Measurements from ENCODE around the gene COPE.

The COPE gene

DNA sequence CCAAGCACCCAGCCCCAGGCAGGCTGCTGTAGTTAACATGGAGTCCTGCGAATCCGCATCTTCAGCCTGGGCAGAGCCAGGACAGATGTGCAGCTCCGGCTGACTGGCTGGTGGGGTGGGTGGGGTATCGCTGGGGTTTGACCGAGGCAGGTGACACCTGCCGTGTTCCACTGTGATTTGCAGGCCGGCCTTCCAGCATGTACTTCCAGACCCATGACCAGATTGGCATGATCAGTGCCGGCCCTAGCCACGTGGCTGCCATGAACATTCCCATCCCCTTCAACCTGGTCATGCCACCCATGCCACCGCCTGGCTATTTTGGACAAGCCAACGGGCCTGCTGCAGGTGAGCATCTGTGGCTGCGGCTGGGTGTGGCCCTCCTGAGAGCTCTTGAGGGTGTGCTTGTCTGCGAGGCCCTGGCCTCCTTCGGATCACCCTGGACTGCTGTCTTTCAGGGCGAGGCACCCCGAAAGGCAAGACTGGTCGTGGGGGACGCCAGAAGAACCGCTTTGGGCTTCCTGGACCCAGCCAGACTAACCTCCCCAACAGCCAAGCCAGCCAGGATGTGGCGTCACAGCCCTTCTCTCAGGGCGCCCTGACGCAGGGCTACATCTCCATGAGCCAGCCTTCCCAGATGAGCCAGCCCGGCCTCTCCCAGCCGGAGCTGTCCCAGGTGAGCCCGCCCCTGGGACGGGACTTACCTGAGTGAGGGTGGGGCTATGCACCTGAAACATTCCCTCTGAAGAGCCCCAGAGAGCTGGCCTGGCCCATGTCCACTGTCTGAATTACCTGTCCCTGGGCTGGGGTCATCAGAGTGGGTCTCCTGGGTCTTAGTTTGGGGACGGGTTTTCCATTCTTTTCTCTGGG, 53.8 kb downstream of the COPE start:
- DNase-seq, result no peak

DNA sequence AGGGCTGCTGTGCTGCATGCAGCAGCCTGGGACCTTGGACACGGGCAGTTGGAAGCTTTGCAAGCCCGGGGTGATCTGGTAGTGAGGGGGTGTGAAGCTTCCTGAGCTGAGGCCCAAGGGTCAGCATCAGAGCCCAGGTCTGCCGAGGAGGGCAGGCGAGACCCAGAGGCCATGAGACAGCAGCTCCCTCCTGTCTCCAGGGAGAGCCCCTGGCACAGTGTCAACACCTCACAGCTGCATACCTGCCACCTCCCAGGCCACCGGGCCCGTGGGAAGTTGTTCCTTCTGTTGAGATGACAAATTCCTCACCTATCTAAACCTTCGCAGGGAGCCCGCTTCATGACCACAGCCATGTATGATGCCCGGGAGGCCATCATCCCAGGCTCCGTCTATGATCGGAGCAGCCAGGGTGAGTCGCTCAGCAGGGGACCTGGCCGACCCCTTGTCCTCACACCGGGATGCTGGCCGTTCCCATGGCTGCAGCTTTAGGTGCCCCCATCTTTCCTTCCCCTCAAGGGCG, 55.3 kb downstream of the COPE start:
- no peak for DNase-seq

DNA sequence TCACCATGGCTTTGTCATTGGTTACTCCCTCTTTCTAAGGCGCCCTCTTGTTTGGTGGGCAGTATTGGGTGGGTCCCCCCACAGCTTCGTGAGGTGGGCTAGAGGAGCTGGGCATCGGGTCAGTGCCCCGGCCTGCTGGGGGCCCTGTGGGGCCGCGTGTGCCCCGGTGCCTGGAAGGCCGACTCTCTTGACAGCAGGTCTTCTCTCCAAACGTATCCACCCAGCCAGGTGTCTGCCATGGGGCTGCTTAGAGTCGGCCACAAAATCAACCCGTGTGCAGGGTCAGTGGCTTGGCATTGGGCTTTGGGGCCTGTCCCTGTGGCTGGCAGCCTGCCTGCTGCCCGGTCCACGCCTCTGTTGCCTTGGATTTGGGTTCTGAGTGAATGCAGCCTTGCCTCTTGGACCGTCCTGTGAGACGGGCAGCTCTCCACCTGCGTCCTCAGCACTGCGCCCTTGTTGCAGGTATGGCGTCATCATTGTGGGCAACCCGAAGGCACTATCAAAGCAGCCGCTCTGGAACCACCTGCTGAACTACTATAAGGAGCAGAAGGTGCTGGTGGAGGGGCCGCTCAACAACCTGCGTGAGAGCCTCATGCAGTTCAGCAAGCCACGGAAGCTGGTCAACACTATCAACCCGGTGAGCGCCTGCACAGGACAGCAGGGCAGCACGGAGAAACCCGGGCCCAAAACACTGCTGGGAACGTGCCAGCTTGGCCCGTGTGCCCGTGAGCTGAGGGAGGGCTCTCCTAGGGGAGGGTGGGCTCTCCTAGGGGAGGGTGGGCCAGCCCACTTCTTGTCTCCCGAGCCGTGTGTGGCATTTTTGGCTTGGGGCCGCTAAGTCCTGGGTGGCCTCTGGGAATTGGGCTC, 56.0 kb downstream of the COPE start:
- no peak for DNase-seq

DNA sequence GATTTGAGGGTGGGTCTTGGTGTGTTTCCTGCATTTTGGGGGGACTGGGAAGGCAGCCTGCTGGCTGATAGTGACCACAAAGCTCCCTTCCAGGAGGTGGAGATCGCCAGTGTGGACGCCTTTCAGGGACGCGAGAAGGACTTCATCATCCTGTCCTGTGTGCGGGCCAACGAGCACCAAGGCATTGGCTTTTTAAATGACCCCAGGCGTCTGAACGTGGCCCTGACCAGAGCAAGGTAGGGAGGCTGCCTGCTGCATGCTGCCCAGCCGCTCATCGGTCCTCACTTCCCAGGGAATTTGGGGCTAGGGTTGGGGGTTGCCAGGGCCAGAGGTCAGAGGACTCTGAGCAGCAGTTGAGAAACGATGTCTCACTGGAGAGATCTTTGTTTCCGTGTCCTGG, 57.3 kb downstream of the COPE start:
- DNase-seq, result no peak

DNA sequence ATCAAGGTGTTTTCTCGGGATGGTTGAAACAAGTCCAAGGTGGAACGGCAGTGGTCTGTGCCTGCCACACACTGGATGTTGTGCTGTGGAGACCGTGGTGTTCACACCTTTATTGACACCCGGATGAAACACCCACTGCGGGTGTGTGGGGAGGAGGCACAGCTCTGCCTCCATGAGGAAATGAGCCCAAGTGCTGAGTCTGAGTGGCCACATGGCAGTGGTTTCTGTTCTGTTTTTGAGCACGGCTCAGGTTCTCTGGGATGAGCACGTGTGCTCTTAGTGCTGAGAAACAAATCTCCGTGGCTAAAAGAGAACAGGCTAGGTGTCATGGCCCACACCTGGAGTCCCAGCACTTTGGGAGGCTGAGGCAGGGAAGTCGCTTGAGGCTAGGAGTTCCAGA, 58.0 kb downstream of the COPE start:
- no peak for DNase-seq

DNA sequence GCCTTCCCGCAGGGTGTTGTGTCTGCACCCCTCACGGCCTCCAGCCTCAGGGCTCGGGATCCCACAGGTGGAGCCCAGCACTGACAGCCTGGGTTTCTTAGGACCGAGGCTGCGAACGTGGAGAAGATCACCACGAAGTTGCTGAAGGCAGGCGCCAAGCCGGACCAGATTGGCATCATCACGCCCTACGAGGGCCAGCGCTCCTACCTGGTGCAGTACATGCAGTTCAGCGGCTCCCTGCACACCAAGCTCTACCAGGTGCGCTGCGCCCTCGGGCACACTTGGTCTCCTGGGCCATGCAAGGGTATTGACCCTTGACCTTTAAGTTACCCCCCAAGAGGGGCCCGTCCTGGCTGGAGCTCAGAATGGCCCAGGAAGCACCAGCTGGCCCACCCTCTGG, 58.5 kb downstream of the COPE start:
- DNase-seq, result no peak

DNA sequence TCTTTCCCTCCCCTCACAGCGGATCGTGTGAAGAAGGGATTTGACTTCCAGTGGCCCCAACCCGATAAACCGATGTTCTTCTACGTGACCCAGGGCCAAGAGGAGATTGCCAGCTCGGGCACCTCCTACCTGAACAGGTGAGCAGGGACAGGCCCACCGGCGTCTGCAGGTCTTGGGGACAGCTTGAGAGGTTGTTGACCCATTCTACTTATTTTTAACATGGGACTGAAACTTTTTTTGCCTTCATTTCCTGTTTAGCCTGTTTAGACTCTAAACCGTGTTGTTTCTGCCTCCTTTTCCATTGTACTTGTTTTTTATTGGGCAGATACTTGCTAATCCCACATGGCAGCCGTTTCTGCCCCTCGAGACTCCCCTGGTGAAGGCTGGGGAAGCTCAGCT, 58.9 kb downstream of the COPE start:
- no peak for DNase-seq

DNA sequence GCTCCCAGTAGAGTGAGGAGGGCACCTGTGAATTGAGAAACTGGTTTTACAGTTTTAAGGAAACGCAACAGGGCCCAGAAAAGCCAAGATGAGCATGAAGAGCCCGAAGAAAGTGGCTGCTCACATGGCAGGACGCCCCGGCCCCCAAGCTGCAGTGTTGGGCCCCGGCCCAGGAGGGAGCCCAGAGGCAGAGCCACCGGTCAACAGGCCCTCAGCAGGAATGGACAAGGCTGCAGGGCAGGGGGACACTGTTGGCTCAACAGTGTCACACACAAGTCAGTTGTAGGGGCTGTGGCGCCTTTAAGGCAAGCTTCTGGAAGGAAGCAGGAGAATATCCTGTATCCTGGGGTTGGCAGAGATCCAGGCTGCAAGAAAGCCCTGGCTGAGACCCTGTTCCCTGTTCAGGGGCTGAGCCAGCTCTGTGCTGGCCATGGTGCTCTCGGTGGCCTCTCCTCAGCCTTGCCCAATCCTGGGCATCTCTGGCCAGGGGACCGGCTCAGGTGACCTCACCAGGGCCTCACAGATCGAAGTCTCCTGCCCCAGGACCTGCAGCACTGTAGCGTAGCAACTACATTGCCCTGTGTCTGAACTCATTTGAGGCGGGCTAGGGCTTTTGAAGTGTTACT, 59.4 kb downstream of the COPE start:
- no peak for DNase-seq

DNA sequence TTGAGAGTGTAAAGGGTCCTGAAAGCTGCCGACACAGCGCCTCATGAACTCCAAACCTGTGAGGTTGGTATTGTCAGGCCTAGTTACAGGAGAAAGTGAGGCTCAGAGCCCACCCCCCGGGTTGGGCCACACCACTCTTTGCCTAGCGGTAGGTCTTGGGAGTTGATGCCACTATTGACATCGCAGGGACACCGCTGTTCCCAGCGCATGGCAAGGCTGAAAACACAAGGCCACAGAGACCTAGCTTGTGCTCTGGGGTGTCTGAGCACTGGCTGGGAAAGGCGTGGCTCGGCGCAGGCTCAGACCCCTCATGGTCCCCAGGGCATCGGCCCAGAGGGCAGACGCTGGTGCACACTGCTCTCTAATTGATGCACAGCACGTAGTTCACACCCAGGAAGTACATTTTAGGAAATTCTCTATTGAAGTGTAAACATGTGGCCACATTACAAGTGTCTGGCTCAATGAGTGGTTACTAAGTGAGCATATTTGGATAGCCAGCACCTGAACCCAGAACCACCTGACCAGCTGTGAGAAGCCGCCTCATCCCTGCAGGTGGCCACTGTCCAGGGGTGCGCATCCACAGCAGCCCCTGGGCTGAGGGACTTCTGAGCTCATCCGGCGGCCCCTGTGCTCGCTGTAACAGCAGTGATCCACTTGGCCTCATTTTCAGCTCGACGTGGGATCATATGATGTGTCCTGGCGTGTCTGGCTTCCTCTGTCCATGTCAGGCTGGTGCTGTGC, 60.1 kb downstream of the COPE start:
- DNase-seq, result no peak

DNA sequence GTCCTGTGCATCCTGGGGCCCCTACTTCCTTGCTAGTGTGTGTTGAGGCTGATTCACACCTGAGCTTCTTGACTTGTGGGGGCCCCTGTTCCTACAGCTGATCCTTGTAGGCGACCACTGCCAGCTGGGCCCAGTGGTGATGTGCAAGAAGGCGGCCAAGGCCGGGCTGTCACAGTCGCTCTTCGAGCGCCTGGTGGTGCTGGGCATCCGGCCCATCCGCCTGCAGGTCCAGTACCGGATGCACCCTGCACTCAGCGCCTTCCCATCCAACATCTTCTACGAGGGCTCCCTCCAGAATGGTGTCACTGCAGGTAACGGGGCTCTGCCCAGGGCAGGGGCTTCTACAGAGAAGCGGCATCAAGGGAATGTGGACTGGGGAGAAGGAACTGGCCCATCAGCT, 62.0 kb downstream of the COPE start:
- DNase-seq, result no peak

DNA sequence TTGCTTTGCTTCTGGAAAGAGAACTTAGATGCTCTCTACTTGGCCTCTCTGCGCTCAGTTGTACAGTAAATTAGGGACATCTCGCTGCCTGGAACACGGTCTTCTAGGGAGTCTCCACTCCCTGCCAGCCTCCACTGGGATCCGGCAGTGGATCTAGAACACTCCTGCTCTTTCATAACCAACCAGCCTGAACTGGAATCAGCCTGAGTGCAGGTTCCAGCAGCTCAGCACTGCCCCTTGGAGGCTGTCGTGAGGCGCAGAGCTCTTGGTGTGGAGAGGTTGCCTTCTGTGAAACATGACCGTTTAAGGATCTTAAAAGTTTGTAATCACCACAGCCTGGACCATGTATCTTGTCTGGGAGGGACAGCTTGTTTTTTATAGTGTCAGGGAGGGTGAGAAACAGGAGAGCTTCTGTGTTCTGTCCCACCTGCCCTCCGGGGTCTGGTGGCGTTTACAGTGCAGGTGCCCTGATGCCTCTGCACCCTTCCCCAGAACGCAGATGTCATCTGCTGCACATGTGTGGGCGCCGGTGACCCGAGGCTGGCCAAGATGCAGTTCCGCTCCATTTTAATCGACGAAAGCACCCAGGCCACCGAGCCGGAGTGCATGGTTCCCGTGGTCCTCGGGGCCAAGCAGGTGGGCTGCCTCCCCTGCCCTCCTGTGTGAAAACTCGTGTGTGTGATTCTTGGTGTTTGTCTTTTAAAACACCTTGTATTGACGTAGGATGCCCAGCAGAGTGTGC, 62.6 kb downstream of the COPE start:
- no peak for DNase-seq

DNA sequence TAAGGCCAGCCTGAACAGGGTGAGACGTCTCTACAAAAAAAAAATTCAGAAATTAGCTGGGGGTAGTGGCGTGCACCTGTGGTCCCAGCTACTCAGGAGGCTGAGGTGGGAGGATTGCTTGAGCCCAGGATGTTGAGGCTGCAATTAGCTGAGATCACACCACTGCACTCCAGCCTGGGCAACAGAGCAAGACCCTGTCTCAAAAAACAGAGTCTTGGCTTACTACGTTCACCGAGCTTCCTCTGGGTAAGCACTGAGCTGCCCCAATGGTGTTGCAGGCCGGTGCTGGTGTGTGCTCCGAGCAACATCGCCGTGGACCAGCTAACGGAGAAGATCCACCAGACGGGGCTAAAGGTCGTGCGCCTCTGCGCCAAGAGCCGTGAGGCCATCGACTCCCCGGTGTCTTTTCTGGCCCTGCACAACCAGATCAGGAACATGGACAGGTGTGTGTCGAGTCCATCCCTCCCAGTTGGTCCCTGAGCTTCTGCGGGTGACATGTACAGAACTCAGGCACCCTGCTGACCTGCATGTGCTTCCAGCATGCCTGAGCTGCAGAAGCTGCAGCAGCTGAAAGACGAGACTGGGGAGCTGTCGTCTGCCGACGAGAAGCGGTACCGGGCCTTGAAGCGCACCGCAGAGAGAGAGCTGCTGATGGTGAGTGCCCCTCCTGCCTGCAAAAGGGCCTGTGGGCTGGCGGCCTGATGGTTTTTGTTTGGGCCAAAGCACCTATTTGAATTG, 63.4 kb downstream of the COPE start:
- DNase-seq, result no peak

DNA sequence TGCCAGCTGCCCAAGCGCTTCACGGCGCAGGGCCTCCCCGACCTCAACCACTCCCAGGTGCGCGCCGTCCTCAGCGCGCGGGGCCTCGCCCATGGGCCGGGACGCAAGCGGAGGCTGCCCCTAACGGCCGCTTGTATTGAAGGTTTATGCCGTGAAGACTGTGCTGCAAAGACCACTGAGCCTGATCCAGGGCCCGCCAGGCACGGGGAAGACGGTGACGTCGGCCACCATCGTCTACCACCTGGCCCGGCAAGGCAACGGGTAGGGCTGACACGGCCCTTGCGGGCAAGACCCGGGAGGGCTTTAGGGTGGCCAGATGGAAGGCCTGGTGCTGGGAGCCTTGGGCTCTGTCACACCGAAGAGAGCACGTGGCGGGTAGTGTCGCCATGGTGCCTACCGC, 64.2 kb downstream of the COPE start:
- DNase-seq, result no peak

DNA sequence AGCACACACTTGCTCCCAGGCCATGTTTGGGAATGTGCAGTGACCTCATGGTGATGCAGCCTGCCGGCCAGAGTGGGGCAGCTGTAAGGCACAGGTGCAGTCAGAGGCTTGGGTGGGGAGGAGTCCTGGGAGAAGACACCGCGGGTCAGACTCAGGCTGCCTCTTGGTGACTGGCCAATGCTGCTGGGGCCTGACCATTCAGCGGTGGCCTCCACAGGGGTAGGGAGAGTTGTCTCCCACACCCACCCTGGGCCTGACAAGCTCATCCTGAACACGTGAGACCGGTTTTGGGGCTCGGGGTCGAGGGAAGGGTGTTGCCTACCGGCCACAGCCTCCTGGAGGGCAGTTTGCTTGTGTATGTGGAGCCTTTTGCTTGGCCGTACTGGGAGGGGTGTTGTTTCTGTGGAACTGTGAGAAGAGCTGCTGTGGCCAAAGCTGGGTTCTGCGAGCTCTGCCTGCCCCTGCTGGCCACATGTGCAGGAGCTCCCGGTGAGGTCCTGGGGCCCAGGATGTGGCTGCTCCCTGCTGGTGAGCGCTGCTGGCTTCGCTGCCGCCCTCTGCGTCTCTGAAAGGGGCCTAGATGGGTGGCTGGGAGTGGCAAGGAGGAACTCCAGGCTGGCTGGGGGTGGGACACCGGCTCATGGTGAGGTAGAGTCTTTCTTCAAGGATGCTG, 65.3 kb downstream of the COPE start:
- DNase-seq, result no peak

DNA sequence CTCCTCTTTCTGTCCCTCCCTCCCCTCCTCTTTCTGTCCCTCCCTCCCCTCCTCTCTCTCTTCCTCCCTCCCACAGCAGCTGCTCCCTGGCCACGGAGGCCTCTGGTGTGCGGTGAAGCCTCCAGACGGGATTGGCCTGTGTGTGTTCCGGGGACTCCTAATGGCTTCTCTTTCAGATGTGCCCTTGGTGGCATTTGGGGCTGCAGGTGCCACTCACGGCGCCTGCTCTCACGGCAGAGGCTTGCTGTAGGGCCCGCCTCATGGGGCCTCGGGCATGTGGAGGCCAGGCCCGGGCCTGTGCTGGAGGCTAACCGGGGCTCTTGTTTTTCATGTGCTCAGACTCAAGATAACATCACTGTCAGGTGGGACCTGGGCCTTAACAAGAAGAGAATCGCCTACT, 66.5 kb downstream of the COPE start:
- DNase-seq, result no peak

DNA sequence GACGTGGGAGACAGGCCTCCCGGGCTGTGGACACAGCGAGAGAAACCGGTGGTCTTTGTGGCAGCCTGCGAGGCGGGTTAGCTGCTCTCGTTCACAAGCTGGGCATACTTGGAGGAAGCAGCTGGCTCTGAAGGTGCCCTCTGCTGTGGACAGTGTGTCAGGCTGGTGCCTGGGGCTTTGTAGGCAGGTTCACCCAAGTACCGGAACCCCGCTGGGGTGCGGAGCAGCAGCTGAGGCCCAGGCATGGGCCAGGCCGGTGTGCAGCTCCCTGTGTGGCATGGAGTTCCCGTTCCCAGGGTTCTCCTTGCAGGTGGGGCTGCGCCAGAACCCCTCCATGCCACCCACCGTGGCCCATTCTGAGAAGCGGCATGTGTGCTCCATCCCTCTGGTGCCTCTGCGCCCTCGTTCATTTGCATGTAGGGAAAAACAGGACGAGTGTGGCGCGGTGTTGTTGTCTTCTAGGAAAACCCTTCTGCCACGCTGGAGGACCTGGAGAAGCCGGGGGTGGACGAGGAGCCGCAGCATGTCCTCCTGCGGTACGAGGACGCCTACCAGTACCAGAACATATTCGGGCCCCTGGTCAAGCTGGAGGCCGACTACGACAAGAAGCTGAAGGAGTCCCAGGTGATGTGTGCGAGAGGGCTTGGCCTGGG, 67.4 kb downstream of the COPE start:
- no peak for DNase-seq

DNA sequence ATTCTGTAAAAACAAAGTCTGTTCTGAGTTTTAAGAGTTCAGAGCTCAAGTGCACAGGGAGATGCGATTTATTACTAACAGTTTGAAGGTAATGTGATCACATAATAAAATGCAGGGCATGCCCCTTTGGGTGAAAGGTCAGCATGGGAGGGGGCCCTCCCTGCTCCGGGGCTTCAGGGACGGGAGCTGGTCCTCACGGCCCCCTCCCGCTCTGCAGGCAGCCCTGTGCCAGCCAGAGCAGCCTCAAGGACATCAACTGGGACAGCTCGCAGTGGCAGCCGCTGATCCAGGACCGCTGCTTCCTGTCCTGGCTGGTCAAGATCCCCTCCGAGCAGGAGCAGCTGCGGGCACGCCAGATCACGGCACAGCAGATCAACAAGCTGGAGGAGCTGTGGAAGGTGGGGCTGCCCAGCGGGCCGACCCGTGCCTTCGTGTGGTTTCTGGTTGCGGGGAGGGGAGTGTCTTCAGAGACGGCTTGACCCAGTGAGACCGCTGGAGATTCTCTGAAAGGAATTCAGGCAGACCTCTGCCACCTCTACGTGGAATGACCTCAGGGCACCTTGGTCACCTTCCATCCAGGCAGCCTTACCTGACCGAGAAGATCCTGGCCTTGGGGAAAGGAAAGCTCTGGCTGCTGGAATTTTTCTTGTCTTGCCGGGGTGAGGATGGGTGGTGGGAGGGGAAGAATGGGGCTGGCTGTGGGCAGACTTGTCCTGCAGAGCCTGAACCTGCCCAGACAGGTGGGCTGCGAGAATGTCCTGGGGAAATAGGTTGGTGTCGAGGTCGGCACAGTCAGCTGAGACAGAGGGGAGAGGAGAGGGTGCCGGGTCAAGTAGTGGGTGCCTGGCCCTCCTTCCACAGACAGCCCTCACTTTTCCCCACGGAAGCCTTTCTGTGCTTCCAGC, 68.5 kb downstream of the COPE start:
- DNase-seq, result no peak

DNA sequence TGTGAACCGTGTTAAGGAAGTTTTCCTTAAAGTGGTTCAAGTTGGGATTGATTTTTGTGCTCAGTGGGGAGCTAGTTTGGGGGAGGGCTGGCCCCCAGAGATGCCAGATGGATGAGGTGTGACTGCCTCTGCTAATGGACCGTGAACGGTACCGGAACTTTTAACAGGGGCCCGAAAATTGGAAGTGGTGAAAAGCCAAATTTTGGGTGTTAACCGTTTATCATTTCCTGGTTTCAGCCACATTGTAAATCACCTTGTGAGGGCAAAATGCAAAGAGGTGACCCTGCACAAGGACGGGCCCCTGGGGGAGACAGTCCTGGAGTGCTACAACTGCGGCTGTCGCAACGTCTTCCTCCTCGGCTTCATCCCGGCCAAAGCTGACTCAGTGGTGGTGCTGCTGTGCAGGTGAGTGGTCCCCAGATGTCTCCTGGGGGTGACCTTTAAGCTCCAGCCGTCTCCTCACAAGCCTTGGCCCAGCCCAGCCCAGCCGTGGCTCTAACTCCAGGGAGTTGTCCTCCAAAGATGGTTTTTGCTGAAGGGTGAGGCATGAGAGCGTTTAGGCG, 69.3 kb downstream of the COPE start:
- no peak for DNase-seq

Measured in activated CD4-positive, alpha-beta T cell treated with anti-CD3 and anti-CD28 coated beads for 1 hour (primary cell).